ENCODE data around the gene HOXB1. TPM values are rescaled to one million over a fixed set of nuclear protein-coding genes. Genes with fewer than 3 reads are reported as not detected.

HOXB1 gene
- total RNA-seq (not detected), polyA plus RNA-seq (ENCODE audit: insufficient read depth in 1 of 8, insufficient read length in 8 of 8, low replicate concordance in 1 of 8) (under 1 TPM in 1 of 8 donors, not detected in 7; 0.13 TPM)
- long read RNA-seq, donor 1: 0 reads
- long read RNA-seq, donor 2: 0 reads
- long read RNA-seq, donor 3: 0 reads
- long read RNA-seq, donor 4: 0 reads
- long read RNA-seq, donor 5: 0 reads
- long read RNA-seq, donor 6: 0 reads
- long read RNA-seq, donor 7: 0 reads
- long read RNA-seq, donor 8: 0 reads
- long read RNA-seq, donor 9: 0 reads
- long read RNA-seq, donor 10: 0 reads
- long read RNA-seq, donor 11: 0 reads

GRCh38 chr17:48530887-48531272, at the start of gene HOXB1:
TSS of gene HOXB1 (minus strand) at chr17:48531011. CDS start at chr17:48530904, 107 bp downstream.
- H3K4me1 ChIP-seq (ENCODE audit: control insufficient read depth, insufficient read depth, low read length): peaks cover 9% of the 10 kb centered on the region
- peaks cover 63% of the 10 kb centered on the region for H3K27me3 ChIP-seq (ENCODE audit: control insufficient read depth, insufficient read depth, low read length)
- no peak within 1 kb of the TSS for H3K27ac ChIP-seq (ENCODE audit: low read length)
- 26% methylated on average over 4 of the region's 15 CpGs for WGBS (ENCODE audit: insufficient coverage)
- H3K4me3 ChIP-seq (ENCODE audit: low read length): no peak within 1 kb of the TSS
- no peaks in the 10 kb centered on the region for H3K36me3 ChIP-seq (ENCODE audit: control insufficient read depth, insufficient read depth, low read length)
- no peaks in the 10 kb centered on the region for H3K9me3 ChIP-seq (replicated peaks; ENCODE audit: control insufficient read depth, low read depth, low read length)
- DNase-seq: no peak

- peak; percentile 34 for DNase-seq
- H3K9me3 ChIP-seq (replicated peaks; ENCODE audit: control insufficient read depth, low read depth, low read length): no peaks in the 10 kb centered on the region
- H3K27me3 ChIP-seq (ENCODE audit: control insufficient read depth, insufficient read depth, low read length): peaks cover 94% of the 10 kb centered on the region
- no peaks in the 10 kb centered on the region for H3K36me3 ChIP-seq (ENCODE audit: control insufficient read depth, insufficient read depth, low read length)
- no peak overlapping the region for H3K4me3 ChIP-seq (ENCODE audit: low read length)
- peaks cover 36% of the 10 kb centered on the region for H3K4me1 ChIP-seq (ENCODE audit: control insufficient read depth, insufficient read depth, low read length)
- H3K27ac ChIP-seq (ENCODE audit: low read length): peak overlapping the region; percentile 86
- WGBS (ENCODE audit: insufficient coverage): 20% methylated on average over 1 of the region's 26 CpGs
Observed at GRCh38 chr17:48579760-48580554, 49.1 kb upstream of the HOXB1 start.

- DNase-seq: no peak
- peaks cover 93% of the 10 kb centered on the region for H3K27me3 ChIP-seq (ENCODE audit: control insufficient read depth, insufficient read depth, low read length)
- no peaks in the 10 kb centered on the region for H3K9me3 ChIP-seq (replicated peaks; ENCODE audit: control insufficient read depth, low read depth, low read length)
- peak overlapping the region; percentile 86 for H3K27ac ChIP-seq (ENCODE audit: low read length)
- H3K36me3 ChIP-seq (ENCODE audit: control insufficient read depth, insufficient read depth, low read length): no peaks in the 10 kb centered on the region
- peaks cover 35% of the 10 kb centered on the region for H3K4me1 ChIP-seq (ENCODE audit: control insufficient read depth, insufficient read depth, low read length)
- no peak overlapping the region for H3K4me3 ChIP-seq (ENCODE audit: low read length)
- 0% methylated on average over 1 of the region's 7 CpGs for WGBS (ENCODE audit: insufficient coverage)
Observed at GRCh38 chr17:48579471-48579759, 48.6 kb upstream of the HOXB1 start.

GRCh38 chr17:48578616-48579470, 48.0 kb upstream of the HOXB1 start:
- WGBS (ENCODE audit: insufficient coverage): 1% methylated on average over 29 of the region's 43 CpGs
- Histone ChIP-seq H3K27ac (ENCODE audit: low read length) (peak overlapping the region; percentile 86), H3K4me1 (ENCODE audit: control insufficient read depth, insufficient read depth, low read length) (peaks cover 35% of the 10 kb centered on the region)

GRCh38 chr17:48577946-48578615, 47.3 kb upstream of the HOXB1 start, which contains the start of gene HOXB4:
TSS of gene HOXB4 (minus strand) at chr17:48578350. CDS start at chr17:48578319, 31 bp downstream.
- WGBS (ENCODE audit: insufficient coverage): 0% methylated on average over 25 of the region's 58 CpGs
- peaks cover 35% of the 10 kb centered on the region for H3K4me1 ChIP-seq (ENCODE audit: control insufficient read depth, insufficient read depth, low read length)
- peaks cover 96% of the 10 kb centered on the region for H3K27me3 ChIP-seq (ENCODE audit: control insufficient read depth, insufficient read depth, low read length)
- H3K36me3 ChIP-seq (ENCODE audit: control insufficient read depth, insufficient read depth, low read length): no peaks in the 10 kb centered on the region
- peak; percentile 74 for DNase-seq
- H3K9me3 ChIP-seq (replicated peaks; ENCODE audit: control insufficient read depth, low read depth, low read length): no peaks in the 10 kb centered on the region
- peak within 1 kb of the TSS; percentile 86 for H3K27ac ChIP-seq (ENCODE audit: low read length)
- H3K4me3 ChIP-seq (ENCODE audit: low read length): peak within 1 kb of the TSS; percentile 44

More at GRCh38 chr17:48578616-48579470, 48.0 kb upstream of the HOXB1 start:
- Histone ChIP-seq H3K9me3 (replicated peaks; ENCODE audit: control insufficient read depth, low read depth, low read length) (no peaks in the 10 kb centered on the region), H3K4me3 (ENCODE audit: low read length) (peak overlapping the region; percentile 44), H3K36me3 (ENCODE audit: control insufficient read depth, insufficient read depth, low read length) (no peaks in the 10 kb centered on the region), H3K27me3 (ENCODE audit: control insufficient read depth, insufficient read depth, low read length) (peaks cover 95% of the 10 kb centered on the region)
- DNase-seq: no peak

- H3K4me1 ChIP-seq (ENCODE audit: control insufficient read depth, insufficient read depth, low read length): peaks cover 32% of the 10 kb centered on the region
- no peaks in the 10 kb centered on the region for H3K9me3 ChIP-seq (replicated peaks; ENCODE audit: control insufficient read depth, low read depth, low read length)
- H3K4me3 ChIP-seq (ENCODE audit: low read length): peak overlapping the region; percentile 37
- WGBS (ENCODE audit: insufficient coverage): 0% methylated on average over 6 of the region's 19 CpGs
- peak overlapping the region; percentile 47 for H3K27ac ChIP-seq (ENCODE audit: low read length)
- H3K36me3 ChIP-seq (ENCODE audit: control insufficient read depth, insufficient read depth, low read length): no peaks in the 10 kb centered on the region
- DNase-seq: no peak
- peaks cover 96% of the 10 kb centered on the region for H3K27me3 ChIP-seq (ENCODE audit: control insufficient read depth, insufficient read depth, low read length)
Observed at GRCh38 chr17:48577330-48577945, 46.6 kb upstream of the HOXB1 start.

GRCh38 chr17:48576479-48577309, 45.9 kb upstream of the HOXB1 start:
- peak overlapping the region; percentile 37 for H3K4me3 ChIP-seq (ENCODE audit: low read length)
- H3K36me3 ChIP-seq (ENCODE audit: control insufficient read depth, insufficient read depth, low read length): no peaks in the 10 kb centered on the region
- DNase-seq: no peak
- WGBS (ENCODE audit: insufficient coverage): 15% methylated on average over 15 of the region's 43 CpGs
- peaks cover 96% of the 10 kb centered on the region for H3K27me3 ChIP-seq (ENCODE audit: control insufficient read depth, insufficient read depth, low read length)
- peaks cover 29% of the 10 kb centered on the region for H3K4me1 ChIP-seq (ENCODE audit: control insufficient read depth, insufficient read depth, low read length)
- H3K9me3 ChIP-seq (replicated peaks; ENCODE audit: control insufficient read depth, low read depth, low read length): no peaks in the 10 kb centered on the region
- H3K27ac ChIP-seq (ENCODE audit: low read length): no peak overlapping the region

GRCh38 chr17:48575673-48576478, 45.1 kb upstream of the HOXB1 start:
- Histone ChIP-seq H3K4me1 (ENCODE audit: control insufficient read depth, insufficient read depth, low read length) (peaks cover 35% of the 10 kb centered on the region), H3K4me3 (ENCODE audit: low read length) (no peak overlapping the region), H3K27ac (ENCODE audit: low read length) (peak overlapping the region; percentile 47), H3K27me3 (ENCODE audit: control insufficient read depth, insufficient read depth, low read length) (peaks cover 96% of the 10 kb centered on the region), H3K36me3 (ENCODE audit: control insufficient read depth, insufficient read depth, low read length) (no peaks in the 10 kb centered on the region), H3K9me3 (replicated peaks; ENCODE audit: control insufficient read depth, low read depth, low read length) (no peaks in the 10 kb centered on the region)
- no peak for DNase-seq
- 12% methylated on average over 12 of the region's 22 CpGs for WGBS (ENCODE audit: insufficient coverage)
